ENCODE measurements around the gene KNL1.

DNA sequence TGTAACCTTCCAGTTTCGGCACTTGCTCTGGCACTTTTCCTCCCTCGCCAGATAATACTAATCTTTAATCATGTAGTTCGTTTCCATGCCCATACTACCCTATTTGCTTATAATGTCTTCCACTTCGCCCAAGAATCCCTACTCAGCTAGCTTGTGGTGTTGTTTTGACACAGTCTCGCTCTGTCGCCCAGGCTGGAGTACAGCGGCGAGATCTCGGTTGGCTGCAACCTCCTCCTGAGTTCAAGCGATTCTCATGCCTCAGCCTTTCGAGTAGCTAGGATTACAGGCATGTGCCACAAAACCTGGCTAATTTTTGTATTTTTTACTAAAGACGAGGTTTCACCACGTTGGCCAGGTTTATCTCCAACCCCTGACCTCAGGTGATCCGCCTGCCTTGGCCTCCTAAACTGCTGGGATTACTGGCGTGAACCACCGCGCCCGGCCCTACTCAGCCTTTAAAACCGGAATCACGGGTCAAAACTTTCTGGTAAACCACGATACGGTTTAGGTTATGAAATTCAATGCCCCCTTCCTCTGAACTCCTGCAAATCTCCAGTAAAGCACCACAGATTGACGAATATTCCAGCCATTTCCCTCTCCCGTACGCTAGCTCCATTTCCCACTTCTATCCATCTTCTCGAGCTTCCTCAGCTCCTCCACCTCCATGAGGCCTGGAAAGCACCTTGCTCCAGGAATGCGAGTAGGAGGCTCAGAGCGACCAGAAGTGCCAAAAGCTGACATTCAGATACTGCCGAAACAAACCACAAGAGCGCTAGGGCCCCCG is 100.0 kb downstream of the KNL1 start:
- TF ChIP-seq, protein P1, sequence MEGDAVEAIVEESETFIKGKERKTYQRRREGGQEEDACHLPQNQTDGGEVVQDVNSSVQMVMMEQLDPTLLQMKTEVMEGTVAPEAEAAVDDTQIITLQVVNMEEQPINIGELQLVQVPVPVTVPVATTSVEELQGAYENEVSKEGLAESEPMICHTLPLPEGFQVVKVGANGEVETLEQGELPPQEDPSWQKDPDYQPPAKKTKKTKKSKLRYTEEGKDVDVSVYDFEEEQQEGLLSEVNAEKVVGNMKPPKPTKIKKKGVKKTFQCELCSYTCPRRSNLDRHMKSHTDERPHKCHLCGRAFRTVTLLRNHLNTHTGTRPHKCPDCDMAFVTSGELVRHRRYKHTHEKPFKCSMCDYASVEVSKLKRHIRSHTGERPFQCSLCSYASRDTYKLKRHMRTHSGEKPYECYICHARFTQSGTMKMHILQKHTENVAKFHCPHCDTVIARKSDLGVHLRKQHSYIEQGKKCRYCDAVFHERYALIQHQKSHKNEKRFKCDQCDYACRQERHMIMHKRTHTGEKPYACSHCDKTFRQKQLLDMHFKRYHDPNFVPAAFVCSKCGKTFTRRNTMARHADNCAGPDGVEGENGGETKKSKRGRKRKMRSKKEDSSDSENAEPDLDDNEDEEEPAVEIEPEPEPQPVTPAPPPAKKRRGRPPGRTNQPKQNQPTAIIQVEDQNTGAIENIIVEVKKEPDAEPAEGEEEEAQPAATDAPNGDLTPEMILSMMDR (IDR thresholded peaks at IDR 0.05) = no peak
- TF ChIP-seq POLR2A (IDR thresholded peaks at IDR 0.05) = no peak
